Measurements from ENCODE around the gene EEIG1. TPM values are rescaled to one million over a fixed set of nuclear protein-coding genes. Genes with fewer than 3 reads are reported as not detected.
A peak's percentile ranks its signal among the peaks of the same experiment; 100 is the strongest.

Gene EEIG1
- total and polyA plus RNA-seq, 2 donors (not counting 1 experiment from before 2014, with no cell fraction given), result 57.2 to 245 TPM

DNA sequence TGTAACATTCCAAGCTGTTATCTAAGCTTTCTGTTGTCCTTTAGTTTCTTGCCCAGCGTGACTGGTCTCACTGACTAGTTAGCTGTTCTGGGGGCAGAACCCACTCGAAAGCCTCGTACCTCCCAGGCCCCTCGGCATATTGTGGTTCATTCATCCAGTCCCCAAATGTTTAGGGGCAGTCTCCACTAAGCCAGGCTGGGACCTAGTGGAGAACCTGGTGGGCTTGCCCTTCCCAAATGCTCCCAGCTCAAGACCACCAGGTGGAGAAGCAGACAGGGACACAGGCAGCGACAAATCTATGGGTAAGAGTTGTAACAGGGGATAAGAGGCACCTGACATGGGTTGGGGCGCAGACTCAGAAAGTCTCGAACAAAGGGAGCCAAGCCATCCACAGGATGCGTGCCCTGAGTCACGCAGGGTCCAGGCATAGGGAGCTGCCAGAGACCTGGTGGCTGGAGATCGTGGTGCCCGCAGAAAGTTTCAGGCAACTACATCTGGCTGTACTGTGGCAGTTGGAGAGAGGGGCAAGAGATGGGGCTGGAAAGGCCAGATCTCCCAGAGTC, 851 bp upstream of the EEIG1 start:
- WGBS (ENCODE audit: insufficient coverage), result 81% methylated on average over 11 of the region's 11 CpGs
- ATAC-seq (ENCODE audit: low read depth), result no peak
- Histone ChIP-seq H3K27me3 (replicated peaks in 1 of 4; ENCODE audit: control extremely low read depth in 1 of 4, control insufficient read depth in 3 of 4, insufficient read depth in 4 of 4, low read length in 3 of 4) (no peaks in the 10 kb centered on the region), H3K36me3 (replicated peaks in 1 of 2; ENCODE audit: control extremely low read depth in 1 of 2, control insufficient read depth in 1 of 2, extremely low read depth in 1 of 2, insufficient read depth in 2 of 2, low read length in 1 of 2) (peaks cover 0 to 2% of the 10 kb centered on the region in 2 experiments), H3K27ac (ENCODE audit: low read length in 2 of 2) (peak overlapping the region; percentile 85 to 87), H3K79me2 (ENCODE audit: control insufficient read depth, insufficient read depth, low read length) (peaks cover 63% of the 10 kb centered on the region), H2AFZ (ENCODE audit: insufficient read depth, low read depth, low read length, poor library complexity, severe bottlenecking) (peak overlapping the region; percentile 61), H3K9ac (ENCODE audit: low read length) (peak overlapping the region; percentile 59), H3K4me1 (ENCODE audit: control insufficient read depth in 2 of 2, insufficient read depth in 2 of 2, low read length in 2 of 2) (peaks cover 60 to 84% of the 10 kb centered on the region in 2 donors), H3K4me2 (replicated peaks; ENCODE audit: low read depth, low read length, poor library complexity, severe bottlenecking) (peak overlapping the region; percentile 75), H3K4me3 (ENCODE audit: control extremely low read depth in 1 of 5, extremely low read depth in 1 of 5, insufficient read depth in 1 of 5, low read depth in 2 of 5, low read length in 4 of 5) (peak overlapping the region; percentile 34 to 68 (median 54)), H3K9me3 (ENCODE audit: control extremely low read depth in 1 of 3, control insufficient read depth in 2 of 3, insufficient read depth in 1 of 3, low read length in 2 of 3) (no peaks in the 10 kb centered on the region), H4K20me1 (ENCODE audit: control insufficient read depth, insufficient read depth, low read length, poor library complexity, severe bottlenecking) (peaks cover 36% of the 10 kb centered on the region)
- Mint-ChIP-seq H3K4me3 (peak overlapping the region; percentile 94), H3K27ac (peak overlapping the region; percentile 98), H3K9me3 (ENCODE audit: insufficient read depth) (no peaks in the 10 kb centered on the region), H3K4me1 (peaks cover 63% of the 10 kb centered on the region), H3K27me3 (no peaks in the 10 kb centered on the region)
- TF ChIP-seq EZH2 (IDR thresholded peaks at IDR 0.05; ENCODE audit: borderline replicate concordance, insufficient read depth, low read depth, low read length, poor library complexity, severe bottlenecking), result no peak
- TF ChIP-seq, protein P1, sequence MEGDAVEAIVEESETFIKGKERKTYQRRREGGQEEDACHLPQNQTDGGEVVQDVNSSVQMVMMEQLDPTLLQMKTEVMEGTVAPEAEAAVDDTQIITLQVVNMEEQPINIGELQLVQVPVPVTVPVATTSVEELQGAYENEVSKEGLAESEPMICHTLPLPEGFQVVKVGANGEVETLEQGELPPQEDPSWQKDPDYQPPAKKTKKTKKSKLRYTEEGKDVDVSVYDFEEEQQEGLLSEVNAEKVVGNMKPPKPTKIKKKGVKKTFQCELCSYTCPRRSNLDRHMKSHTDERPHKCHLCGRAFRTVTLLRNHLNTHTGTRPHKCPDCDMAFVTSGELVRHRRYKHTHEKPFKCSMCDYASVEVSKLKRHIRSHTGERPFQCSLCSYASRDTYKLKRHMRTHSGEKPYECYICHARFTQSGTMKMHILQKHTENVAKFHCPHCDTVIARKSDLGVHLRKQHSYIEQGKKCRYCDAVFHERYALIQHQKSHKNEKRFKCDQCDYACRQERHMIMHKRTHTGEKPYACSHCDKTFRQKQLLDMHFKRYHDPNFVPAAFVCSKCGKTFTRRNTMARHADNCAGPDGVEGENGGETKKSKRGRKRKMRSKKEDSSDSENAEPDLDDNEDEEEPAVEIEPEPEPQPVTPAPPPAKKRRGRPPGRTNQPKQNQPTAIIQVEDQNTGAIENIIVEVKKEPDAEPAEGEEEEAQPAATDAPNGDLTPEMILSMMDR (IDR thresholded peaks at IDR 0.05), result no peak
- no peak for DNase-seq
- CTCF ChIA-PET, result interaction anchor here (0.7 to 20.6 kb wide), 8 partner anchors 10 to 136 kb away, joined by 3 to 282 read pairs (median 13); no protein-coding TSS in a partner anchor
- intact Hi-C loops (cut with micrococcal nuclease), result loop anchor here (1.0 to 2.0 kb wide), 4 partner anchors 25 to 86 kb away; partner anchors contain the start of gene NAIF1
- POLR2A ChIA-PET, result interaction anchor here (0.6 to 15.3 kb wide), 10 partner anchors 11 to 211 kb away, joined by 3 to 212 read pairs (median 5); no protein-coding TSS in a partner anchor

Data from B cell (primary cell).